Adrenal gland (tissue), 5 donors: ENCODE measurements around the gene HOXA13.

Source experiments
- CTCF ChIP-seq, 6 experiments: fragments of 450-650 bp in 4 of 6; fragments of 200-600 bp in 2 of 6; sonication (generic) in 1 of 6; IDR thresholded peaks; 1 replicate in 5 of 6; 2 replicates in 1 of 6; pipeline versions ENCODE4 v1.5.1 to v1.8.0; 2016 to 2021; ENCODE audit warnings: antibody characterized with exemption in 6 of 6, mild to moderate bottlenecking in 2 of 6, moderate library complexity in 1 of 6
- POLR2A ChIP-seq, 2 donors: fragments of 450-650 bp; IDR thresholded peaks; one replicate each; pipeline ENCODE4 v1.6.1; 2017; ENCODE audit warnings: antibody characterized with exemption in 2 of 2, mild to moderate bottlenecking in 2 of 2, moderate library complexity in 1 of 2
- donor health status: DM: no; HTN: no; CAD: no.

- TF ChIP-seq CTCF (IDR thresholded peaks at IDR 0.05) (no peak), POLR2A (IDR thresholded peaks at IDR 0.05) (no peak)
These were observed 39.7 kb downstream of the HOXA13 start for GRCh38 chr7:27160145-27160545.
